Sigmoid colon (tissue), 4 donors: ENCODE data around the gene ZFP92.

Experiments
- EP300 ChIP-seq, 4 donors: sonication (generic); formaldehyde crosslinking; IDR thresholded peaks; one replicate each; pipeline ENCODE4 v1.6.1; 2017; ENCODE audit warnings: antibody characterized with exemption in 4 of 4
- POLR2A ChIP-seq, 2 donors: fragments of 450-650 bp; IDR thresholded peaks; one replicate each; pipeline ENCODE4 v1.6.1; 2016; ENCODE audit warnings: antibody characterized with exemption in 2 of 2, mild to moderate bottlenecking in 2 of 2, moderate library complexity in 2 of 2

GRCh38 chrX:153446950-153447580 is 35.8 kb downstream of the ZFP92 start:
- TF ChIP-seq EP300 (IDR thresholded peaks at IDR 0.05) (no peak), POLR2A (IDR thresholded peaks at IDR 0.05) (no peak)
